HG02973 (cell line): ENCODE results near the gene ZNF79.
A peak's percentile ranks its signal among the peaks of the same experiment; 100 is the strongest.

Experiments used
- ATAC-seq: cut with Tn5 transposase; IDR thresholded peaks from one replicate; pipeline ENCODE4 v1.9.1; 2021; ENCODE audit warnings: moderate library complexity; ENCODE audit not compliant: unreplicated experiment

Gene ZNF79

GRCh38 chr9:127423934-127424675 lies at the start of gene ZNF79:
Gene ZNF79 (plus strand): TSS chr9:127424382. CDS start chr9:127424788, 406 bp downstream.
- ATAC-seq = peak; percentile 77

GRCh38 chr9:127380479-127380878 lies 43.7 kb upstream of the ZNF79 start:
- no peak for ATAC-seq

- no peak for ATAC-seq
These were observed 41.6 kb upstream of the ZNF79 start for GRCh38 chr9:127382541-127382940.

- no peak for ATAC-seq
These were observed 40.0 kb upstream of the ZNF79 start for GRCh38 chr9:127384016-127384730.

- ATAC-seq = no peak
These were observed 39.3 kb upstream of the ZNF79 start for GRCh38 chr9:127384901-127385300.

- no peak for ATAC-seq
These were observed 37.9 kb upstream of the ZNF79 start for GRCh38 chr9:127386249-127386648.

- ATAC-seq = no peak
These were observed 37.2 kb upstream of the ZNF79 start for GRCh38 chr9:127386981-127387380.

- ATAC-seq = peak; percentile 74
These were observed 35.9 kb upstream of the ZNF79 start for GRCh38 chr9:127388037-127388855.

GRCh38 chr9:127388856-127389238 lies 35.3 kb upstream of the ZNF79 start:
- no peak for ATAC-seq

GRCh38 chr9:127389381-127390247 lies 34.6 kb upstream of the ZNF79 start:
- ATAC-seq = no peak

GRCh38 chr9:127390248-127390545 lies 34.0 kb upstream of the ZNF79 start:
- ATAC-seq = no peak

GRCh38 chr9:127390563-127390962 lies 33.6 kb upstream of the ZNF79 start:
- no peak for ATAC-seq

GRCh38 chr9:127392166-127392565 lies 32.0 kb upstream of the ZNF79 start:
- no peak for ATAC-seq

- no peak for ATAC-seq
These were observed 31.2 kb upstream of the ZNF79 start for GRCh38 chr9:127392976-127393375.

- no peak for ATAC-seq
These were observed 30.5 kb upstream of the ZNF79 start for GRCh38 chr9:127393645-127394044.

GRCh38 chr9:127395497-127396252 lies 28.5 kb upstream of the ZNF79 start:
- no peak for ATAC-seq

GRCh38 chr9:127396253-127396807 lies 27.9 kb upstream of the ZNF79 start:
- no peak for ATAC-seq

GRCh38 chr9:127396808-127397645 lies 27.2 kb upstream of the ZNF79 start, which contains the start of gene SLC2A8:
Gene SLC2A8 (plus strand): TSS chr9:127397169. CDS start chr9:127397231, 62 bp downstream.
- ATAC-seq = peak; percentile 94
